BLaER1 (cell line): Measurements from ENCODE around the gene CYP3A7.
"Not testable (repeated sequence)": the region's sequence is repeated elsewhere in the genome, so short reads cannot be mapped to it uniquely, and the experiment has no call there.

Source experiments
- H3K27ac ChIP-seq: shearing (Covaris generic); formaldehyde crosslinking; 2 replicates; pipeline ENCODE4 v1.8.1; 2022
- H3K27me3 ChIP-seq: shearing (Covaris generic); formaldehyde crosslinking; 2 replicates; pipeline ENCODE4 v1.8.1; 2022
- H3K36me3 ChIP-seq: shearing (Covaris generic); formaldehyde crosslinking; 2 replicates; pipeline ENCODE4 v1.8.1; 2022
- H3K4me1 ChIP-seq: shearing (Covaris generic); formaldehyde crosslinking; 2 replicates; pipeline ENCODE4 v1.8.1; 2022
- H3K4me2 ChIP-seq: shearing (Covaris generic); formaldehyde crosslinking; 2 replicates; pipeline ENCODE4 v1.8.1; 2022
- H3K4me3 ChIP-seq: shearing (Covaris generic); formaldehyde crosslinking; 2 replicates; pipeline ENCODE4 v1.8.1; 2022
- H3K9ac ChIP-seq: shearing (Covaris generic); formaldehyde crosslinking; 2 replicates; pipeline ENCODE4 v1.8.1; 2022
- H3K9me3 ChIP-seq: shearing (Covaris generic); formaldehyde crosslinking; 2 replicates; pipeline ENCODE4 v1.8.1; 2022
- H4K20me1 ChIP-seq: shearing (Covaris generic); formaldehyde crosslinking; 2 replicates; pipeline ENCODE4 v1.8.1; 2022
- Cebpa-rat ChIP-seq: shearing (Covaris generic); IDR thresholded peaks from 2 replicates; pipeline ENCODE4 v1.8.1; 2022

Gene CYP3A7

DNA sequence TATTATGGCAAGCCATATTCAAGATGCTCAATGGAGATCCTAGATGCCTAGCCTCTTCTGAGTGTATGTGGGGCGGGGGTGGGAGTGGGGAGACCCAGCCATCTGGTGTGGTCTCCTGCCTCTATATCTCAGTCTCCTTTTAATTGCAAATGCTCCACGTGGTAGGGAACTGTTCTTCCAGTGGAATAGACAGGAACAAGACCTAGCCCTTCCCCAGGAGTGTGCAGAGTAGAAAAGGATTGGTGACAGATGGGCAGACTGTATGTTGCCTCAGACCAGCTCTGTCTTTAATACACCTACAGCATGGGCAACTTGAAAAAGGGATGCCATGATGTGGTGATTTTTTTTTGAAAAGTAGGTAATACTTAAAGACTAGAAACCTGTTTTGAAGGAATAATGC lies 67.8 kb downstream of the CYP3A7 start:
- TF ChIP-seq Cebpa-rat: no peak
- Histone ChIP-seq H3K27ac (no peak overlapping the region), H3K9ac (no peak overlapping the region), H3K36me3 (no peaks in the 10 kb centered on the region), H3K4me2 (no peak overlapping the region), H3K4me3 (no peak overlapping the region), H3K4me1 (no peaks in the 10 kb centered on the region), H3K27me3 (no peaks in the 10 kb centered on the region), H4K20me1 (no peaks in the 10 kb centered on the region), H3K9me3 (no peaks in the 10 kb centered on the region)

GRCh38 chr7:99666013-99666395 lies 69.0 kb downstream of the CYP3A7 start:
- Histone ChIP-seq H4K20me1 (no peaks in the 10 kb centered on the region), H3K9me3 (no peaks in the 10 kb centered on the region), H3K4me2 (no peak overlapping the region), H3K27ac (no peak overlapping the region), H3K4me3 (no peak overlapping the region), H3K36me3 (peaks cover 5% of the 10 kb centered on the region; the same call in 1 of the 2 replicates), H3K27me3 (no peaks in the 10 kb centered on the region), H3K9ac (no peak overlapping the region), H3K4me1 (no peaks in the 10 kb centered on the region)
- TF ChIP-seq Cebpa-rat: no peak

- Histone ChIP-seq H3K4me3 (no peak overlapping the region), H4K20me1 (no peaks in the 10 kb centered on the region), H3K36me3 (peaks cover 5% of the 10 kb centered on the region; the same call in 1 of the 2 replicates), H3K4me1 (no peaks in the 10 kb centered on the region), H3K4me2 (no peak overlapping the region), H3K27me3 (no peaks in the 10 kb centered on the region), H3K9ac (no peak overlapping the region), H3K9me3 (no peaks in the 10 kb centered on the region), H3K27ac (no peak overlapping the region)
- no peak for TF ChIP-seq Cebpa-rat
These were observed 69.5 kb downstream of the CYP3A7 start for GRCh38 chr7:99665312-99666012.

DNA sequence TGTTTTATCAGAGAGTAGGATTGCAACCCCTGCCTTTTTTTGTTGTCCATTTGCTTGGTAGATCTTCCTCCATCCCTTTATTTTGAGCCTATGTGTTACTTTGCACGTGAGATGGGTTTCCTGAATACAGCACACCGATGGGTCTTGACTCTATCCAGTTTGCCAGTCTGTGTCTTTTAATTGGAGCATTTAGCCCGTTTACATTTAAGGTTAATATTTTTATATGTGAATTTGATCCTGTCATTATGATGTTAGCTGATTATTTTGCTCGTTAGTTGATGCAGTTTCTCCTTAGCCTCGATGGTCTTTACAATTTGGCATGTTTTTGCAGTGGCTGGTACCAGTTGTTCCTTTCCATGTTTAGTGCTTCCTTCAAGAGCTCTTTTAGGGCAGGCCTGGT lies 77.1 kb downstream of the CYP3A7 start:
- not testable (repeated sequence) for H3K27me3 ChIP-seq, H3K4me1 ChIP-seq, H3K36me3 ChIP-seq, H4K20me1 ChIP-seq, H3K4me3 ChIP-seq, H3K9ac ChIP-seq, H3K4me2 ChIP-seq, H3K9me3 ChIP-seq, H3K27ac ChIP-seq
